CD4-positive, alpha-beta T cell treated with Interleukin-12 subunit alpha and Interleukin-12 subunit beta, for 1 hour (primary cell): ENCODE data around the gene SLC6A3.

Experiments
- DNase-seq: peaks from one replicate; pipeline ENCODE4 v3.0.0-alpha.2; 2020

SLC6A3 gene

DNA sequence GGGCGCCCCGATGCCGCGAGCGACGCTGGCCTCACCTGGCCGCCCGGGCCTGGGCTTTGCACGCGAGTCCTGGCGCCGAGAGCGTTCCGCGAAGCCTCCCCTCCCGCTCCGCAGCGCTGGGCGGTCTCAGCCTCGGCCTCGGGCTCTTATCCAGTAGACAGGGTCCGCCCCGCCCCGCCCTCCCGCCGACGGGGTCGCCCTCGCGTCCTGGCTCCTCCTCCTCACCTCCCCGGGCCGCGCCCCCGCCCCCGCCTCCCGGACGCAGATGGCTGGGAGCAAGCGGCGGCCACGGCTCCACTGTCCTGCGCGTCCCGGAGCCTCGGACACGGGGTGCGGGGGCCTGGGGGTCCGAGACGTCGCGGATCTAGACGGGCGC is at the start of gene SLC6A3:
SLC6A3 (minus strand) TSS at position 128 of the 376 bp plus-strand sequence. CDS start 2,243 bp downstream, outside the sequence.
- DNase-seq, result peak; percentile 10

- DNase-seq, result no peak
Observed at GRCh38 chr5:1493941-1494340, 48.7 kb upstream of the SLC6A3 start.

DNA sequence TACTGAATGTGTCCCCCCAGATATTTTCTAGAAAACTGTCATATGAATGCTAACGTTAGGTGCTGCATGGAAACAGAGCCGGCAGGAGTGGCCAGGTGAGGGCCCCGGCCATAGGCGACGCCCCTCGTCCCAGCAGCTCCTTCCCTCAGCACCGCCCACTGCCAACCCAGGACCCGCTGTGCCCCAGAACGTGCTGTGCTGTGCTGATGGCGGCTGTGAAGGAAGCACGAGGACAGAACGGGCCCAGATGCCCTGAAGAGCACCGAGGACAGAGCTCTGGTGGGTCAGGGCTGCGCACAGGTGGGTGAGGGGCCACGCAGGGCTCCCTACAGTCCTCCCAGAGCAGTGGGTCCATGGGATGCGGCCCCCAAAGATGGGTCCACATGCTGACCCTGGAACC is 48.2 kb upstream of the SLC6A3 start:
- no peak for DNase-seq

- no peak for DNase-seq
Observed at GRCh38 chr5:1492757-1493156, 47.5 kb upstream of the SLC6A3 start.

DNA sequence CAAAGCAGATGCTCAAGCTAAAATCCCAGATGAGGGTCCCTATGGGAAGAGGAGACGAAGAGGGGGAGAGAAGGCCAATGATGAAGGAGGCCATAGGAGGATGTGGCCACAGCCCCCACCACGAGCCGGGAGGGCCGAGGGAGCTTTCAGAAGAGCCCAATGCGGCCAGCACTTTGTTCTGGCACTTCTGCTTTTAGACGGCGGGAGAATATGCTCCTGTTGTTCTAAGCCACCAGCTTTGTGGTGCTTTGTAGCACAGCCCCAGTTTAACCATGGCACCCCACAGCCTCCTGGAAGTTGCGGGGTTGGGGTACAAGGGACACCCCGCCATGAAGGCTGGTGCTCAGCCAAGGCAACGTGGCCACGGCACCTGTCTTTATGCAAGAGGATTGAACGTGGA is 45.1 kb upstream of the SLC6A3 start:
- no peak for DNase-seq

- no peak for DNase-seq
Observed at GRCh38 chr5:1489754-1490153, 44.5 kb upstream of the SLC6A3 start.

GRCh38 chr5:1488882-1489680 is 43.8 kb upstream of the SLC6A3 start:
- no peak for DNase-seq

DNA sequence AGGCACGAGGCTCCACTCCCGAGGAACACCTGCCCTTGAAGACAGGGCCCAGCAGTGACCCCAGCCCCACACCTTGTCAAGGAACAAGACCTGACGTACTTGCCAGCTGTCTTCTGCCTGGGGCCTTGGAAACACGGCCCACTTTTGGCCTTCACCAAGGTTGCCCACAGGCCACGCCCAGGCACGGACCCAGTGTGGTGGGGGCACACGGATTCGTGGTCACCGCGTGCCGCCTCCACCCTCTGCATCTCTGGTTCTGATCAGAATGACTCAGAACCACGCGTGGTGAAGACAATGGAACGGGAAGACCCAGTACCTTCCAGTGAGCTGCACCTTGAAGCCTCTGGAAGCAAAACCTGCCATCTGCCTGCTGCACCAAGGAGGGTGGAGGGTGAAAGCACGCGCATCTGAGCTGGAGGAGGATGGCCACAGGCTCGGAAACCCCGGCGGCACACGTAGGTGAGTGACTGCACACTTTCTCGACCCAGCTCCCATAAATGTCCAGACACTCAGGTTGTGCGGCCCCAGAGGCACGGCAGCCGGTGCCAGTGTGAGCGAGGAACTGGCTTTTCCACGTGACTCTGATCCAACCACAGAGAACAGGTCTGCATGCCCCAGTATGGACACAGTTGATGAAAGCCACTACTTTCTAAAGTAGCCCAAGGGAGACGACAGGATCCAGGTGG is 42.0 kb upstream of the SLC6A3 start:
- no peak for DNase-seq

GRCh38 chr5:1486271-1486670 is 41.0 kb upstream of the SLC6A3 start:
- no peak for DNase-seq

DNA sequence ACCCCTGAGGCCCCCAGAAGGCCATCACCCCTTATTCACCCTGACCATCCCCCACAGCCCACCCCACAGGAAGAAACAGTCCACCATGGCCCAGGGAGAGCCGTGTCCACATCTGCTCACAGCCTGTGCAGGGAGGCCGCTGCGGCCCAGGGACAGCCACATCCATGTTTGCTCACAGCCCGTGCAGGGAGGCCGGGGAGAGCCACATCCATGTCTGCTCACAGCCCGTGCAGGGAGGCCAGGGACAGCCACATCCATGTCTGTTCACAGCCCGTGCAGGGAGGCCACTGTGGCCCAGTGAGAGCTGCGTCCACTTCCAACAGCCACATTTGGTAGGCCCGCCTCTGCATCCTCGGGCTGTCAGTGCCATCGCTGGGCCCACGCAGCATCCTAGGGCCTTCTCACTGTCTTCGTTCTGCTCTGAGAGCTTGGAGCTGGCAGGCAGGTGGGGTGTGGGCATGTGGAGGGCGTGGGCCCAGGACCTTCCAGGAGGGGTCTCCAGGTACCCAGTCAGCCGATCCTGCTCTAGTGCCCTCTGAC is 40.4 kb upstream of the SLC6A3 start:
- no peak for DNase-seq

DNA sequence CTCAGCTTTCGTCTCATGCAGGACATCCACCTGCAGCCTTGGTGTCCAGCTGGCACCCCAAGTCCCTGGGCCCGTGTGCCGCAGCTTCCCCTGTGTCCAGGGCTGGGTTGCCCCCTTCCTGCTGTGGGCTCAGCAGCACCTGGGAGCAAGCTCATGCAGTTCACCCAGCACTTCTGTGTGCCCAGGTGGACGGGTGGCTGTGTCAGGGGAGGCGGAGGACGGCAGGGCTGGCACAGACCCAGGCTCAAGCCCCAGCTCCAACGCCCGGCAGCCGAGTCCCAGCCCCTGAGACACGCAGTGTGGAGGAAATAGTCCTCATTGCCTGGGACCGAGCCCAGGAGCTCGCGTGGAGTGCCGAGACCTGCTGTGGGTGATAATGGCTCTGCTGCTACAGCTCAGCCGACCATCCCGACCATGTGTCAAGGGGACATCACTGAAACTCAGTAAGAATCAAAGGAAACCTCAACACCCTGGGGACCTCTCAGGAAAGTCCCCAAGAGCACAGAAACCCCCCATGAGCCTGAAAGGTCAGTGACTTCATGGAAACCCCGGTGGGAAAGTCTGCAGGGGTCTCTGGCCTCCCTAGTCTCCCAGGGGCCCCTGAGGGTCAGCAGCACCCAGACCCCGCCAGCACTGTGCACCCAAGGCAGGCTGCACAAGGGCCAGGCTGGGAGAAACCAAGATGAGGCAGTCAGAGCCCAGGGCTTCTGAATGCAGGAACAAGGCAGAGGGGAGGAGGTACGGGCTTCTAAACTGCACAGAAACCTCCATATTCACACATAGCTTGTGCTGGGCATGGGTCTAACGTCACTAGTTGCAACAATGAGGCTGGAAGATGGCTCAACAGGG is 39.7 kb upstream of the SLC6A3 start:
- DNase-seq, result no peak

- no peak for DNase-seq
Observed at GRCh38 chr5:1483856-1484729, 38.9 kb upstream of the SLC6A3 start.

DNA sequence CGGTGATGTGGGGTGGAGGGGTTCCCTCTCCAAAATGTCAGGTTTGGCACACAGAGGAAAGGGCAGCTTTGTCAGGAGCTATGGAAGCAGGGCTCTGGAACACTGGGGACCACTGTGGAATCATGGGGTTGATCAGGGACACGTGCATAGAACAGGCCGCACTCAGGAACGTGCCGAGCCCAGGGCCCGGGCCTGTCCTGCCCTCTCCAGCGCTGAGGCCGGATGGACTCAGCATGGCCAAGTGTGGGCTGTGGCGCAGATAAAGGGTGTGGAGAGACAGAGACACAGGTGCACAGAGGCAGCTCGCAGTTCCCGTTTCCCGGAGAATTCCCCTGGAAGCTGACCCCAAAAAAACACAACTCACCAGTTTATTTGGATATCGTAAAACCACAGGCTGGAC is 37.8 kb upstream of the SLC6A3 start:
- DNase-seq, result no peak

DNA sequence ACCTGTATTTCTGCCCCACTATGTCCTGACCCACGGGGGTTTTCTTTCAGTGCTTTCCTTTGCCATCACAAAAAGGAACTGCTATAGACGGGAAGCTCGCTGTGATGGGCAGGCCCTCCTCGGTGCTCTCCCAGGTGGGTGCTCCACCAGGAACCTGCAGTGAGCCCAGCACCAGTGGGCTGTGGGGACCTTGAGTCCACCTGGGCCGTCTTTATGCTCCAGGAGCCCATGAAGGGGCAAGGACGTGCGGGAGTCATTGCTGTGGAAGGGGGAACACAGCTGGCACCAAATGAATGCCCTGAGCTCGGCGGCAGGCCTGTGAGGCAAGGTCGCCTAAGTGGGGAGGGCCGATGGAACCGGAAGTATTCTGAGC is 36.7 kb upstream of the SLC6A3 start:
- no peak for DNase-seq

- no peak for DNase-seq
Observed at GRCh38 chr5:1481266-1481958, 36.2 kb upstream of the SLC6A3 start.

DNA sequence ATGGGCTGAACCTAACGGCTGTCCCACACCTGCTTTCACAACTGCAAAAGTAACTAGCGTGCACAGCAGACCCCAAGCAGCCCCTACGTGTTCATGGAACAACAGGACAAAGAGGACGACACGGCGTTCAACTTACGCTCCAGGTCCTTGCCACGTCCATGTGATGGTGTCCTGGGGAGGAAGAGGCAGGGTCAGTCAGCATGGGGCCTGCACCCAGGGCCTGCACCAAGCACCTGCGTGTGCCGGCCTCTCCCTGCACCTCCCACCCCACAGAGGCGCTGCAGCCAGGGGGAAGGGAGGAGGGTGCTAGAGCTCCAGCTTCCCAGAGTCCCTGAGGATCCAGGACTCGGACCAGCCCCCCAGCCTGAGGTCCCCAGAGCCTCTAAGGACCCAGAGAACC is 35.6 kb upstream of the SLC6A3 start:
- DNase-seq, result no peak

- no peak for DNase-seq
Observed at GRCh38 chr5:1480217-1480616, 35.0 kb upstream of the SLC6A3 start.

GRCh38 chr5:1479581-1480188 is 34.4 kb upstream of the SLC6A3 start:
- DNase-seq, result peak; percentile 57

DNA sequence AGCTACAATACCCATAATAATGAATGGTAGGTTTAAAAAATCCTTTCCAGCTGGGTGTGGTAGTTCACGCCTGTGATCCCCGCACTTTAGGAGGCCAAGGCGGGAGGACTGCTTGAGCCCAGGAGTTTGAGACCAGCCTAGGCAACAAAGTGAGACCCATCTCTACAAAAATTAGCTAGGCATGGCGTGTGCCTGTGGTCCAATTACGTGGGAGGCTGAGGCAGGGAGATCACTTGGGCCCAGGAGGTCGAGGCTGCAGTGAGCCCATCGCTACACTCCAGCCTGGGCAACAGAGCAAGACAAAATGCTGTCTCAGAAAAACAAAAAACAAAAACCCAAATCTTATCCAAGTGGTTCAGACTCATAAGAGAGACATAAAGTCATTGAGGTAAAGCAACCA is 33.8 kb upstream of the SLC6A3 start:
- no peak for DNase-seq

- DNase-seq, result no peak
Observed at GRCh38 chr5:1478271-1479035, 33.2 kb upstream of the SLC6A3 start.
